SH-SY5Y (cell line): ENCODE data around the gene PCSK5.

Experiments
- GATA2 ChIP-seq: IDR thresholded peaks from 2 replicates; pipeline ENCODE4 v1.6.1; 2011; ENCODE audit warnings: mild to moderate bottlenecking, low read depth, low read length
- GATA3 ChIP-seq: IDR thresholded peaks from 2 replicates; pipeline ENCODE4 v1.6.1; 2011; ENCODE audit warnings: low read depth, mild to moderate bottlenecking, low read length, moderate library complexity

GRCh38 chr9:75885652-75886051, 4.8 kb upstream of the PCSK5 start:
- no peak for TF ChIP-seq GATA2
- no peak for TF ChIP-seq GATA3
